BJ (cell line): Measurements from ENCODE around the gene KCNJ12. TPM values are rescaled to one million over a fixed set of nuclear protein-coding genes. Genes with fewer than 3 reads are reported as not detected.
"Not testable (repeated sequence)": the region's sequence is repeated elsewhere in the genome, so short reads cannot be mapped to it uniquely, and the experiment has no call there.

ENCODE experiments used
- CTCF ChIA-PET: fragments of 350-600 bp; formaldehyde crosslinking; extraction: SDS; loops from one replicate; lab custom pipeline; 2021; ENCODE audit warnings: antibody characterized with exemption, inconsistent platforms; lab: Yijun Ruan, JAX
- POLR2A ChIA-PET: fragments of 300-600 bp; sonication (Branson Sonifier 250); formaldehyde crosslinking; extraction: SDS; loops from one replicate; lab custom pipeline; 2021; ENCODE audit warnings: antibody characterized with exemption; lab: Charles Lee
- DNase-seq: peaks from one replicate; pipeline ENCODE4 v3.0.0-alpha.2; 2011; ENCODE audit warnings: low read depth
- H3K27me3 ChIP-seq: 2 replicates; pipeline ENCODE4 v1.6.0; 2011; ENCODE audit warnings: low read length; ENCODE audit not compliant: control insufficient read depth, insufficient read depth
- H3K36me3 ChIP-seq: 2 replicates; pipeline ENCODE4 v1.5.1; 2011; ENCODE audit warnings: low read length; ENCODE audit not compliant: control insufficient read depth, insufficient read depth
- H3K4me3 ChIP-seq: 2 replicates; pipeline ENCODE4 v1.5.1; 2011; ENCODE audit warnings: low read depth, mild to moderate bottlenecking, control low read depth, low read length
- polyA plus RNA-seq: library from polyadenylated mRNA; depleted of rRNA; stranded (reverse); fragments of >200 nt; gene quantifications from 2 replicates; pipeline ENCODE4 v1.2.3, GENCODE V29; 2011
- TF ChIP-seq, protein P1 (sequence below): IDR thresholded peaks from 2 replicates; pipeline ENCODE4 v1.5.1; 2011; ENCODE audit warnings: low read depth, mild to moderate bottlenecking, control low read depth, inconsistent platforms, low read length, moderate library complexity; ENCODE audit not compliant: insufficient read depth

Gene KCNJ12
- polyA plus RNA-seq, 1 experiment = 0.13 TPM

DNA sequence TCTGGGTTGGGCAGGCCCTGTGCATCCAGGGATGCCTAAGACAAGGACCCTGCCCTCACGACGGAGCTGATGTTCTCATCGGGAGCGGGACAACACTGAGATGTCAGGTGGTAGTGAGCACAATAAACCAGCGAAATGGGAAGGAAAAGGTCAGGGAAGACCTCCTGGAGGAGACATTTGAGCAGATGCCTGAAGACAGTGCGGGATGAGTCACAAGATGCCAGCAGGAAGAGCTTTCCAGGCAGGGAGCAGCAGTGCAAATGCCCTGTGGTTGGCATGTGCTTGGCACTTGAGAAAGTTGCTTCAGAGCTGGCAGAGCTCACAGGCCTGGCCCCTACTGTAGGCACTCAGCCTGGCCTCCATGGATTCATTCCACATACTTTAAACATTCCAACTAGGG lies 28.5 kb upstream of the KCNJ12 start:
- POLR2A ChIA-PET, H3K4me3 ChIP-seq, CTCF ChIA-PET, H3K27me3 ChIP-seq, H3K36me3 ChIP-seq, DNase-seq: not testable (repeated sequence)

DNA sequence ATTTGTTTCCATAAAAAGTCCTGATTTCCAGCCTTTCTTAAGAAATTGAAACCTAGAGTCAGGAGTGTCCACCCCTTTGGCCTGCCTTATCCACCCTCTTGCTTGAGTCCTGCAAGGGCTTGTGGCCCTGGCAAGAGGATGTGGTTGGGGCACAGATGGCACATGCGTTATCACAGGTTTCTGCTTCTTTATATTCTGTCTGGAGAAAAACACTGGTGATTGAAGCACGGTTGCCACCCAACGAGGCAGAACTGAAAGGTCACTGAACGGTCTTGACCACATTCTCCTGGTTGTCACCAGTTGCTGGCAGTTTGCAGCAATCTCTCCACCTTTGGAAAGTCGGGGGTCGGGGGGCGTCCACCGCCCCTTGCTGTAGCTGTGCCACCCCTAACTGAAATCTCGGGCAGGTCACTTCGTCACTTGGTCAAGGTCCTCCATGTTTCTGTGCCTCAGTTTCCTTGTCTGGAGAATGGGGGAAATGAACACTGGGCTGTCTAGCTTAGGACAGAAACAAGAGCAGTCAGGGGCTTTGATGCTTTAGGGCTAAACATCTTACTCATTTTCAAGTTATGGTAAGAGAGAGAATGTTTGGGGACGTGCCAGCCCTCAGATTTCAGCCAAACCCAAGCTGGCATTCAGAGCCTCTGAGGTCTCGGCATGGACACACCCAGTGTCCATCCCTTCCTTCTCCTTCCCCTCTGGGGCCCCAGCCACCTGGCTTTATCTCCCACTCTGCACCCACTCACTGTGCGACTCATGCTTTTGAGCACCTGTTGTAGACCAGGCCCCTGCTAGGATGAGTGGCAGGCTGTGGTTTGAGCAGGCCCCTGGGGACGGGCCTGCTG lies 27.9 kb upstream of the KCNJ12 start:
- POLR2A ChIA-PET, H3K4me3 ChIP-seq, DNase-seq, CTCF ChIA-PET, H3K27me3 ChIP-seq, H3K36me3 ChIP-seq: not testable (repeated sequence)

DNA sequence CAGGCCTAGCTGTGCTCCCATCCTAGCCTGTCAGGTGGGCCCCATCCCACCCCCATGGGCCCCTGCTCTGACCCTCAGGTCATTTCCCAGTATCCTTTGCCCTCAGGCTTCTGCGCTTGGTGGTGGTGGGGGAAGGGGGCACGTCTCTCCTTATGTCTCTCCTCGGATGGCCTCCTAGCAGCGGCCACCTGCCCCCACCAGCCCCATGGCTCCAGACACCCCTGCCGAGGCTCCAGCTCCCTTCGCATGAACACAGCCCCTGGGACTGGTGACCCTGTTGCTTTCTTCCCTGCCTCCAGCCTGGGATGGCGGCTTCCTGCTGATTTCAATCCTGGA lies 27.3 kb upstream of the KCNJ12 start:
- CTCF ChIA-PET, H3K36me3 ChIP-seq, H3K4me3 ChIP-seq, POLR2A ChIA-PET, DNase-seq, H3K27me3 ChIP-seq: not testable (repeated sequence)

DNA sequence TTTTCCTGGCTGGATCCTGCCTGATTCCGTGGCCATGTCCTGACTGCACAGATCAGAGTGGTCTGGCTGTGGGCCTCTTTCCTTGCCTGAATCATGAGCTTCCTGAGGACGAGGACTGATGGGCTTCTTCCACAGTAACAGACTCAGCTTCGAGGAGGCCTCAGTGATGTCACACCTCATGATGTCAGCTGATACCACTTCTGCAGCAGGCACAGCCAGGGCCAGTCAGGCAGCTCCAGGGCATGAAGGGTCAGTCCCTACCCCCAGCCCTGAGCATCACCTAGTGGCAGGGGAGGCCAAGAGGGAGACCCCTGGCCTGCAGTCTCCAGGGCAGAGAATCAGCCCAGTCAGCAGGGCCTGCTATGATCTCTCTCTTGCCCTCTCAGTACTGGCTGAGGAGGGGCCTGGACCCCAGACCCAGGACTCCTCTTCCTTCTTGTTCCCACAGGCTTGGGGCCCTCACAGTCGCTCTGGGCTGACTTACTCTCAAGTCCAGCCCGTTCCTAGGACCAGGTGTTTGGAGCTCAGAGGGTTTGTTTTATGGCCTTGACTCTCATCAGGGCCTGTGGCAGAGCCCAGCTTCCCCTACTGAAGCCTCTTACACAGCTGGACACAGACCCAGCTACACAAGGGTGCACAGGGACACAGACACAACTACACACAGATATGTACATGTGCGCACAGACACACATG lies 26.7 kb upstream of the KCNJ12 start:
- H3K4me3 ChIP-seq, H3K36me3 ChIP-seq, DNase-seq, H3K27me3 ChIP-seq, POLR2A ChIA-PET, CTCF ChIA-PET: not testable (repeated sequence)

DNA sequence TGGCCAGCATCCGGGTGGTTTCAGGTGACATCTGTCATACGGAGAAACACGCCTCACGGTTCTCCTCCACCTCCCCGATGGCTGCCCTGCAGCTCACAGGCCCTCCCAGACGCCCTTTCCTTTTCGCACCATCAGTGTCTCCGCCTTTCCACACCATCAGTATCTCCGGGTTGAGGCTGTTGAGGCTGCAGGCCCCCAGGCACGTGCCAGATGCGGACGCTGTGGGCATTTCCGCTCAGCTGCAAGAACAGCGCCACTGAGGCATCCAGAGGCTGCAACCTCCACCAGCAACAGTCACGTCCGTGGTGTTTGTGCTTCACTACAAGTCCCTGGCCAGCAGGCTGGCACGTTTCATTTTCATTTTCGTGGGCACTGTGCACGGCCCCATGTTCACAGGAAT lies 25.7 kb upstream of the KCNJ12 start:
- H3K27me3 ChIP-seq, DNase-seq, POLR2A ChIA-PET, H3K4me3 ChIP-seq, H3K36me3 ChIP-seq, CTCF ChIA-PET: not testable (repeated sequence)

DNA sequence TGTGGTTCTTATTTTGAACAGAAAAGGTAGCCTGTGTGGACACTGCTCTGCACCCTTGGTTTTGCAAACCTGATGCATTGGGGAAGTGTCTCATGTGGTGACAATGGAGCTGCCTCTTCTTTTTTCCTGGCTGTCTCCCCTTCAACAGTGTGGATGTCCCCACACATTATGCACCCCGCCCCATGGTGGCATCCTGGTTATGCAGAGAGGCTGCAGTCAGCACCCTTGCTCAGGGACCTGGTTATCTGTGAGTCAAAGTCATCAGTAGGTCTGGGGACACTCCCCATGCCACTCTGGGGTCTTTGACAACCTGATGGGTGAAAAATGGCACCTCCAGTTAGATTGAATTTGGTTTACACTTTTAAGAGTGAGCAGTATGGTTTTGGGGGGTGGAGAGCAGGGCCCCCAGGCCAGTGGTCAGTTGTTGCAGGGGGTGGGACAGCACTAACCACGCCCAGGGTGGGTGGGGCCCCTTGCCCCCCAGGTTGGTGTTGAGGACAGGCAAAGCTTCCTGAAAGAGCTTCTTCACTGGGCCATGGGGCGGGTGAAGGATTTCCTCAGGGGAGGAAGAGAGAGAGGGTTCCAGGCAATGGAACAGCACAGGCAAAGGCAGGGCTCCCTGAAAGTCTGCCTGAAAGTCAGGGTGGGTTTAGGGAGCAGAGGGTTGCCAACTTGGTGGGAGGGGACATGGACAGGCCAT lies 24.6 kb upstream of the KCNJ12 start:
- CTCF ChIA-PET = no interaction called here
- no peak for DNase-seq
- POLR2A ChIA-PET = no interaction called here
- no peaks in the 10 kb centered on the region for H3K36me3 ChIP-seq
- peaks cover 2% of the 10 kb centered on the region; the same call in 1 of the 2 replicates for H3K27me3 ChIP-seq
- no peak overlapping the region for H3K4me3 ChIP-seq
- TF ChIP-seq, protein P1, sequence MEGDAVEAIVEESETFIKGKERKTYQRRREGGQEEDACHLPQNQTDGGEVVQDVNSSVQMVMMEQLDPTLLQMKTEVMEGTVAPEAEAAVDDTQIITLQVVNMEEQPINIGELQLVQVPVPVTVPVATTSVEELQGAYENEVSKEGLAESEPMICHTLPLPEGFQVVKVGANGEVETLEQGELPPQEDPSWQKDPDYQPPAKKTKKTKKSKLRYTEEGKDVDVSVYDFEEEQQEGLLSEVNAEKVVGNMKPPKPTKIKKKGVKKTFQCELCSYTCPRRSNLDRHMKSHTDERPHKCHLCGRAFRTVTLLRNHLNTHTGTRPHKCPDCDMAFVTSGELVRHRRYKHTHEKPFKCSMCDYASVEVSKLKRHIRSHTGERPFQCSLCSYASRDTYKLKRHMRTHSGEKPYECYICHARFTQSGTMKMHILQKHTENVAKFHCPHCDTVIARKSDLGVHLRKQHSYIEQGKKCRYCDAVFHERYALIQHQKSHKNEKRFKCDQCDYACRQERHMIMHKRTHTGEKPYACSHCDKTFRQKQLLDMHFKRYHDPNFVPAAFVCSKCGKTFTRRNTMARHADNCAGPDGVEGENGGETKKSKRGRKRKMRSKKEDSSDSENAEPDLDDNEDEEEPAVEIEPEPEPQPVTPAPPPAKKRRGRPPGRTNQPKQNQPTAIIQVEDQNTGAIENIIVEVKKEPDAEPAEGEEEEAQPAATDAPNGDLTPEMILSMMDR = no peak

DNA sequence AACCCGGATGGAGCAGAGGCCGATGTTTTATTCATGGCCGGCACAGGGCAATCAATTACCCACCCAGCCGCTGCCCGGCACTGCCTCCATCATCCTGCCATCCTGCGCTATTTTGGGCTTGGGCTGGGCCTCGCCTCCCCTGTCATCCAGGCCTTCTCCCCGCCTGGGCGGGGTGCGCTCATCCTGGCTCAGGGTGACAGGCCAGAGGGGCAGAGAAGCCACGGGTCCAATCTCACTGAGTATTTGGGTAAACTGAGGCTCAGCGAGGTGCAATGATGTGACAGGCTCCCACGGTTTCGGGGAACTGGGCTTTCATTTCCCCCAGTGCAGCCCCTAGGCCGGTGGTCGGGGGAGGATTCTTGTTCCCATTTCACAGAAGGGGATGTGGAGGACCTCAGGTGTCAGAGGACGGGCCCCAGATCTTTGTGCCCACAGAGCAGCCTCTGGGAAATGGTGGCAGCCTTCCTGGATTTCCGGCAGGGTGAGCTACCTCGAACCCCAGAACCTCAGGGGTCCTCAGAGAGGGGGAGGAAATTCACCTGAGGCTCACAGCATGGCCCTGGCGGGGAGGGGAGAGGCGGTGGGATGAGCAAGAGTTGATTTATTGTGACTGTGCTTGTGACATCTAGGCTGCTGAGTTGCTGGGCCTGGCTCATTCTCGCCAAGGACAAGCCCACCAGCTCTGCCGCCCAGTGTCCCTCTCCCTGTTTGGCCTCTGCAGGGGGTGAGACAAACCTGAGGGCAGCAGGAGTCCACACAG lies 23.8 kb upstream of the KCNJ12 start:
- CTCF ChIA-PET = no interaction called here

More for the DNA sequence above, 23.8 kb upstream of the KCNJ12 start:
- POLR2A ChIA-PET = no interaction called here
- no peak for DNase-seq
- Histone ChIP-seq H3K36me3 (no peaks in the 10 kb centered on the region), H3K4me3 (no peak overlapping the region), H3K27me3 (peaks cover 4% of the 10 kb centered on the region)
- TF ChIP-seq, protein P1 = no peak
